GM12891 (cell line): Measurements from ENCODE around the gene ADPRH.

Experiments
- PAX5 ChIP-seq: IDR thresholded peaks from 2 replicates; pipeline ENCODE4 v1.6.1; 2011; ENCODE audit warnings: low read length, moderate library complexity, mild to moderate bottlenecking; ENCODE audit not compliant: insufficient read depth, severe bottlenecking
- POLR2A ChIP-seq: IDR thresholded peaks from 2 replicates; pipeline ENCODE4 v1.6.1; 2011; ENCODE audit warnings: low read depth, low read length, control low read depth
- POLR2AphosphoS5 ChIP-seq: IDR thresholded peaks from 2 replicates; pipeline ENCODE4 v1.6.1; 2011; ENCODE audit warnings: low read depth, low read length, control low read depth
- POU2F2 ChIP-seq: IDR thresholded peaks from 2 replicates; pipeline ENCODE4 v1.6.1; 2011; ENCODE audit warnings: low read depth, mild to moderate bottlenecking, control low read depth, low read length, moderate library complexity
- SPI1 ChIP-seq: IDR thresholded peaks from 2 replicates; pipeline ENCODE4 v1.6.1; 2011; ENCODE audit warnings: low read depth, low read length, control low read depth
- TAF1 ChIP-seq: IDR thresholded peaks from 2 replicates; pipeline ENCODE4 v1.6.1; 2011; ENCODE audit warnings: low read depth, low read length, control low read depth

DNA sequence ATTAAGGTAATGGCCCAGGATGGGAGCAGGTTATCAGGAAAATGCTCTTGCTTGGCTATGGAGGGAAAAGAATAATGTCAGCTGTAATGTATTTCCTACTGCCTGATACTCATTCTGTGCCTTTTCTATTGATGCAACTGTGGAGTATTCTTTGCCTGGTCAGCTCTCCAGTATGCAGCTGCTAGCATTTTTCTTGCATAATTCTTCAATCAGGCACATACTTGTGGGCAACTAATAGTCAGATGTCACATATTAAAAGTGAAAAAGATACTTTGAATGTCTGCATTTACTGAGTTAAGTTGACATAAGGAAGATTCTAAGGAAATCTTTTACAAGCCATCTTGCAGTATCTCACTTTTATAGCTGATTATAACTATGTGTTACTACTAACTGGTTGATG lies 49.4 kb upstream of the ADPRH start:
- TF ChIP-seq TAF1 (no peak), POLR2A (no peak), POLR2AphosphoS5 (peak; percentile 24; the same call in 1 of the 2 replicates), POU2F2 (no peak), PAX5 (no peak), SPI1 (no peak)
